Hepatocyte (in vitro differentiated cells): ENCODE data around the gene GOLGA7B. TPM values are rescaled to one million over a fixed set of nuclear protein-coding genes. Genes with fewer than 3 reads are reported as not detected.

ENCODE experiments used
- DNase-seq: peaks from one replicate; pipeline ENCODE4 v3.0.0-alpha.2; 2016; ENCODE audit warnings: low spot score
- H2AFZ ChIP-seq: fragments of 200-600 bp; sonication (generic); 2 replicates; pipeline ENCODE4 v1.6.0; 2016; ENCODE audit warnings: antibody characterized with exemption, mild to moderate bottlenecking
- H3K27ac ChIP-seq: fragments of 200-600 bp; sonication (generic); 2 replicates; pipeline ENCODE4 v1.5.1; 2016; ENCODE audit warnings: mild to moderate bottlenecking
- H3K27me3 ChIP-seq: fragments of 200-600 bp; sonication (generic); 2 replicates; pipeline ENCODE4 v1.6.1; 2016
- H3K36me3 ChIP-seq: fragments of 200-600 bp; sonication (generic); replicated peaks from 2 replicates; pipeline ENCODE4 v1.5.1; 2016; ENCODE audit warnings: low read depth; ENCODE audit not compliant: insufficient read depth
- H3K4me1 ChIP-seq: fragments of 200-600 bp; sonication (generic); 2 replicates; pipeline ENCODE4 v1.5.1; 2016; ENCODE audit warnings: mild to moderate bottlenecking, moderate library complexity; ENCODE audit not compliant: insufficient read depth
- H3K4me2 ChIP-seq: fragments of 200-600 bp; sonication (generic); 2 replicates; pipeline ENCODE4 v1.6.0; 2016
- H3K4me3 ChIP-seq: fragments of 200-600 bp; sonication (generic); 2 replicates; pipeline ENCODE4 v1.5.1; 2016; ENCODE audit warnings: mild to moderate bottlenecking
- H3K79me2 ChIP-seq: fragments of 200-600 bp; sonication (generic); 2 replicates; pipeline ENCODE4 v1.6.0; 2017; ENCODE audit warnings: mild to moderate bottlenecking
- H3K9me2 ChIP-seq: fragments of 200-600 bp; sonication (generic); replicated peaks from 2 replicates; pipeline ENCODE4 v1.6.0; 2017; ENCODE audit warnings: mild to moderate bottlenecking; ENCODE audit not compliant: insufficient read depth
- H3K9me3 ChIP-seq: fragments of 200-600 bp; sonication (generic); 2 replicates; pipeline ENCODE4 v1.5.1; 2016; ENCODE audit warnings: low read depth, mild to moderate bottlenecking
- H4K20me1 ChIP-seq: fragments of 200-600 bp; sonication (generic); 2 replicates; pipeline ENCODE4 v1.6.0; 2016; ENCODE audit warnings: mild to moderate bottlenecking; ENCODE audit not compliant: insufficient read depth, poor library complexity, severe bottlenecking
- EZH2 ChIP-seq: fragments of 200-600 bp; sonication (generic); IDR thresholded peaks from 2 replicates; pipeline ENCODE4 v1.6.1; 2016; ENCODE audit warnings: antibody characterized with exemption, mild to moderate bottlenecking, borderline replicate concordance
- EZH2phosphoT487 ChIP-seq: fragments of 200-600 bp; sonication (generic); IDR thresholded peaks from one replicate; pipeline ENCODE4 v1.6.1; 2018; ENCODE audit warnings: antibody characterized with exemption, mild to moderate bottlenecking, low read depth, moderate library complexity; ENCODE audit not compliant: unreplicated experiment, severe bottlenecking
- WGBS: methylation state at CpG from one replicate; pipeline ENCODE4 v1.1.6; 2016; ENCODE audit warnings: low lambda C conversion rate; ENCODE audit errors: missing lambda C conversion rate; 5-methylcytosine and 5-hydroxymethylcytosine counted together
- polyA plus RNA-seq: library from polyadenylated mRNA; unstranded; fragments of >200 nt; fragmentation: Nextera tagmentation; extraction: Ambion mirVana; gene quantifications from 2 replicates; pipeline ENCODE4 v1.2.1, GENCODE V29; 2016
- total RNA-seq: library from RNA; depleted of rRNA; stranded (reverse); fragments of >200 nt; gene quantifications from 2 replicates; pipeline ENCODE4 v1.2.3, GENCODE V29; 2014
- TF ChIP-seq, protein P1 (sequence below): fragments of 200-600 bp; sonication (generic); IDR thresholded peaks from 2 replicates; pipeline ENCODE4 v1.5.1; 2016; ENCODE audit warnings: antibody characterized with exemption, mild to moderate bottlenecking; ENCODE audit not compliant: poor library complexity

The GOLGA7B gene
- total and polyA plus RNA-seq, 2 experiments from 2014 or later = 0.15 to 1.5 TPM

DNA sequence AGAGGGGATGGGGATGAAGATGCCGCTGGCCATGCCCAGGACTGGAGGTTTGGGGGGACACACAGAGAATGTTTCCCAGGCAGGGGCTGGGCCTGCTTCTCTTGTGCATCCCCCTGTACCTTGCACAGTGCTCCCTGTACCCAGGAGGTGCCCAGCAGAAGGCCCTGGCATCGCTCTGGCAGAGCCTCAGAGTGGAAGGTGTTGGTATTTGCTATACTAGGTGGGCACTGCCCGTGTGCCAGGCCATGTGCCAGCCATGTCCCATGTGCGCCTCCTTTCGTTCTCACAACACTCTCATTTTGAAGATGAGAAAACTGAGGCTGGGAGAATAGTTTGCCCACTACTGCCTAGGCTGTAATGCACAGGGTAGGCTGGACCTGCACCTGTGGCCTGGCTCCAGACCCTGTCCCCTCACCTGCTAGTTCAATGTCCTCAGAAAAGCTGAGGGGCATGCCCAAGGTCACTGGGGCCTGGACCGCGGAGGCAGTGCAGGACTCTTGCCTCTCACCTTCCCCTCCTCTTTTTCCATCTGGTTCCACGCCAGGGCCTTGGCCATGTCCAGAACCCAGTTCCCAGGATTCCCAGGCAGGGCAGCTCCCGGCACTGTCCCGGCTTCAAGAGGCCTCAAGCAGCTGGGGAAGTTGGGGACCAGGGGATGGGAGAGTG is 64.7 kb downstream of the GOLGA7B start:
- Histone ChIP-seq H3K4me1 (no peaks in the 10 kb centered on the region), H3K4me2 (no peak overlapping the region), H3K9me3 (no peaks in the 10 kb centered on the region), H3K9me2 (no peaks in the 10 kb centered on the region), H3K27ac (no peak overlapping the region), H3K36me3 (no peaks in the 10 kb centered on the region), H4K20me1 (no peaks in the 10 kb centered on the region), H3K4me3 (no peak overlapping the region), H3K27me3 (peaks cover 20% of the 10 kb centered on the region), H3K79me2 (no peaks in the 10 kb centered on the region), H2AFZ (no peak overlapping the region)
- TF ChIP-seq EZH2 (no peak), EZH2phosphoT487 (no peak)
- TF ChIP-seq, protein P1, sequence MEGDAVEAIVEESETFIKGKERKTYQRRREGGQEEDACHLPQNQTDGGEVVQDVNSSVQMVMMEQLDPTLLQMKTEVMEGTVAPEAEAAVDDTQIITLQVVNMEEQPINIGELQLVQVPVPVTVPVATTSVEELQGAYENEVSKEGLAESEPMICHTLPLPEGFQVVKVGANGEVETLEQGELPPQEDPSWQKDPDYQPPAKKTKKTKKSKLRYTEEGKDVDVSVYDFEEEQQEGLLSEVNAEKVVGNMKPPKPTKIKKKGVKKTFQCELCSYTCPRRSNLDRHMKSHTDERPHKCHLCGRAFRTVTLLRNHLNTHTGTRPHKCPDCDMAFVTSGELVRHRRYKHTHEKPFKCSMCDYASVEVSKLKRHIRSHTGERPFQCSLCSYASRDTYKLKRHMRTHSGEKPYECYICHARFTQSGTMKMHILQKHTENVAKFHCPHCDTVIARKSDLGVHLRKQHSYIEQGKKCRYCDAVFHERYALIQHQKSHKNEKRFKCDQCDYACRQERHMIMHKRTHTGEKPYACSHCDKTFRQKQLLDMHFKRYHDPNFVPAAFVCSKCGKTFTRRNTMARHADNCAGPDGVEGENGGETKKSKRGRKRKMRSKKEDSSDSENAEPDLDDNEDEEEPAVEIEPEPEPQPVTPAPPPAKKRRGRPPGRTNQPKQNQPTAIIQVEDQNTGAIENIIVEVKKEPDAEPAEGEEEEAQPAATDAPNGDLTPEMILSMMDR = no peak
- no peak for DNase-seq
- WGBS = 60% methylated on average over 10 of the region's 10 CpGs

DNA sequence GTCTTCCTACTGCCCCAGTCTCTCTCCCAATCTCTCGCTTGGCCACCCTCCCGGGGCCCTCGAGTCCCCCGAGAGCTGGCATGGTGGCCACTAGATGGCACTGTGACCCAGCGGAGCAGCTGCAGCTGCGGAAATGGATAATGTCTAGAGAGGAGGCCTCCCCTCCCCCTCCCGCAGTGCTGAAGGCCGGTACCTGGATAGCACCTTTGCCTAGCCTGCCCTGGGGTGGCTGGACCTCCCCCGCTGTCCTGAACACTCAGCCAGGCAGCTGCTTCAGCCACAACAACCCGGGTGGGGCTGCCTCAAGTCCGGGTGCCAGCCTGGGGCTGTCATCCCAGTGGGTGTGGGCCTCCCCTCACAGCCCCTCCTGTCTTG is 65.2 kb downstream of the GOLGA7B start:
- H3K4me2 ChIP-seq = no peak overlapping the region
- peak; percentile 90 for DNase-seq

DNA sequence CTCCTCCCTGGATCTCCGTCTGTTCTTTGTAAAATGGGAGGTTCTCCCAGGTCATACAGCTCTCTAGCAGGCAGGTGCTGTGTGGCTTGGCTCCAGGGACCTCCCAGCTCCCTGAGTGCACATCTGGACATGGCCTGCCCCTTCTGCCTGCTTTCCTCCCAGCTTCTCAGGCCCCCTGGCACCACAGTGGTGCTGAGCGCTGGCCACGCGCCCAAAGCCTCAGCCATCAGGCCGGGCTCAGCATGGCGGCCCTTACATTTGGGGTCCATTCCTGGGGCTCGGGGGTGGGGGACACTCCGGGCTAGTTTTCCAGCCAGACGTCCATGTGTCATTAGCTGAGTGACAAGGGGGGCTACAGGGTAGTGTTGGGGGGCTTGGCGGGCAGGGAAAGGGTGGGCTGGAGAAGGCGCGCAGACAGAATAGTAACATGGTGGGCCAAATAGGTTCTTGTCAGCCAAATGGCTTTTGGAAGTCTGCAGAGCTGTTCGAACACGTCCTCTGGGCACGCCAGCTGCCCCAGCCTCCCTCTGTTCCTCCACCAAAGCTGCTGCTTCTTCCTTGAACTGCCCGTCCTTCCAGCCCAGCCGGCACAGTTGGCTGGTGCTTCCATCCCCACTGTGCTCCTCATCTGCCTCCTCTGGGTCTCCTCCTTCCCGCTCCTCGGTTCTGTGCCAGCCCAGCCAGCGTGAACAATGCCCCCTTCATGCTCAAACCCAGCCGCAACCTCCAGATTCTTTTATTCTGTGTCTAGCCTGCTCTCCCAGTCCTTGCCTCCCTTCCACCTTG is 65.9 kb downstream of the GOLGA7B start:
- H2AFZ ChIP-seq = no peak overlapping the region
- H3K36me3 ChIP-seq = no peaks in the 10 kb centered on the region
- no peaks in the 10 kb centered on the region for H4K20me1 ChIP-seq
- no peak overlapping the region for H3K4me3 ChIP-seq
- H3K27me3 ChIP-seq = peaks cover 20% of the 10 kb centered on the region
- H3K9me2 ChIP-seq = no peaks in the 10 kb centered on the region
- H3K79me2 ChIP-seq = no peaks in the 10 kb centered on the region
- no peaks in the 10 kb centered on the region for H3K4me1 ChIP-seq
- TF ChIP-seq, protein P1 = no peak
- TF ChIP-seq EZH2phosphoT487 (no peak), EZH2 (no peak)
- H3K4me2 ChIP-seq = no peak overlapping the region
- no peak overlapping the region for H3K27ac ChIP-seq
- no peak for DNase-seq
- WGBS = 88% methylated on average over 19 of the region's 21 CpGs
- no peaks in the 10 kb centered on the region for H3K9me3 ChIP-seq

More for the DNA sequence above, 65.2 kb downstream of the GOLGA7B start:
- no peak overlapping the region for H2AFZ ChIP-seq
- no peaks in the 10 kb centered on the region for H3K9me2 ChIP-seq
- no peaks in the 10 kb centered on the region for H3K4me1 ChIP-seq
- H3K9me3 ChIP-seq = no peaks in the 10 kb centered on the region
- no peak for TF ChIP-seq EZH2
- TF ChIP-seq, protein P1 = peak; percentile 97
- H3K4me3 ChIP-seq = no peak overlapping the region
- peaks cover 18% of the 10 kb centered on the region for H3K27me3 ChIP-seq
- H3K79me2 ChIP-seq = no peaks in the 10 kb centered on the region
- H3K36me3 ChIP-seq = no peaks in the 10 kb centered on the region
- H4K20me1 ChIP-seq = no peaks in the 10 kb centered on the region
- no peak overlapping the region for H3K27ac ChIP-seq
- WGBS = 14% methylated on average over 10 of the region's 11 CpGs
